Adrenal gland (tissue), 12 donors: Measurements from ENCODE around the gene RANGAP1. TPM values are rescaled to one million over a fixed set of nuclear protein-coding genes. Genes with fewer than 3 reads are reported as not detected.

Experiments
- DNase-seq, 7 donors: peaks; one replicate each; pipeline ENCODE4 v3.0.0-alpha.2; 2019 to 2020
- H3K27ac ChIP-seq, 5 donors: fragments of 200-600 bp; sonication (generic) in 4 of 5; 1 replicate in 3 of 5; 2 replicates in 2 of 5; pipeline versions ENCODE4 v1.5.1 to v1.8.0; 2016 to 2020; ENCODE audit warnings: mild to moderate bottlenecking in 1 of 5
- H3K27me3 ChIP-seq: fragments of 200-600 bp; 2 replicates; pipeline ENCODE4 v1.8.0; 2021
- H3K36me3 ChIP-seq, 2 donors: fragments of 200-600 bp; replicated peaks in 1 of 2; 1 replicate in 1 of 2; 2 replicates in 1 of 2; pipeline versions ENCODE4 v1.5.1 to v1.8.0; 2018 to 2022
- H3K4me1 ChIP-seq, 2 donors: fragments of 200-600 bp; replicated peaks in 1 of 2; 1 replicate in 1 of 2; 2 replicates in 1 of 2; pipeline versions ENCODE4 v1.5.1 to v1.8.0; 2018 to 2021
- H3K4me3 ChIP-seq, 4 donors: fragments of 200-600 bp; sonication (generic) in 3 of 4; one replicate each; pipeline ENCODE4 v1.5.1; 2016 to 2018
- H3K9me3 ChIP-seq, 3 donors: fragments of 200-600 bp; sonication (generic) in 1 of 3; replicated peaks in 1 of 3; 1 replicate in 2 of 3; 2 replicates in 1 of 3; pipeline versions ENCODE4 v1.5.1 to v1.8.0; 2016 to 2021
- CTCF ChIP-seq, 6 experiments: fragments of 450-650 bp in 4 of 6; fragments of 200-600 bp in 2 of 6; sonication (generic) in 1 of 6; IDR thresholded peaks; 1 replicate in 5 of 6; 2 replicates in 1 of 6; pipeline versions ENCODE4 v1.5.1 to v1.8.0; 2016 to 2021; ENCODE audit warnings: antibody characterized with exemption in 6 of 6, mild to moderate bottlenecking in 2 of 6, moderate library complexity in 1 of 6
- POLR2A ChIP-seq, 2 donors: fragments of 450-650 bp; IDR thresholded peaks; one replicate each; pipeline ENCODE4 v1.6.1; 2017; ENCODE audit warnings: antibody characterized with exemption in 2 of 2, mild to moderate bottlenecking in 2 of 2, moderate library complexity in 1 of 2
- WGBS, 4 donors: extraction: QIAGEN DNeasy Blood & Tissue Kit in 2 of 4; methylation state at CpG; one replicate each; pipeline versions ENCODE4 v1.1.5 to v1.1.7; 2013 to 2017; 5-methylcytosine and 5-hydroxymethylcytosine counted together
- intact Hi-C, 2 donors: fragments of 100-400 bp; cut with DNase I; formaldehyde crosslinking; loops; one replicate each; pipeline versions ENCODE4 v1.14.1 to v1.15.0; 2022 to 2023
- polyA plus RNA-seq, 3 donors: library from polyadenylated mRNA; stranded (reverse); fragments of 200-250 nt in 2 of 3; fragments of 350-450 nt in 1 of 3; fragmentation: Illumina TruSeq in 1 of 3; extraction: RNeasy Lipid Tissue Mini Kit (QIAGEN cat#74804) in 1 of 3; gene quantifications; one replicate each; pipeline ENCODE4 v1.2.3, GENCODE V29; 2013 to 2014
- total RNA-seq, 9 donors: library from RNA; depleted of rRNA in 4 of 9; stranded (reverse); fragments of >200 nt in 4 of 9; fragments of 120-200 nt in 1 of 9; fragmentation: NEBNext Ultra II Directional in 1 of 9; extraction: Animal tissue kit (Norgen Biotek cat#: 25700) in 1 of 9; gene quantifications; one replicate each; pipeline versions ENCODE4 v1.1.0 to v1.2.4, GENCODE V29; 2013 to 2023
- donor health status: healthy with polysubstance abuse.
- donor health status: Bipolar disorder and iron deficiency.
- donor health status: DM: yes; HTN: yes; CAD: no.
- donor health status: DM: no; HTN: no; CAD: no.
- donor health status: DM: no; HTN: no; CAD: no.
- donor health status: DM: yes; HTN: yes; CAD: no.

The RANGAP1 gene
- total and polyA plus RNA-seq, 12 donors, result 56.6 to 134 (median 76.7) TPM

GRCh38 chr22:41231369-41231768 is 54.6 kb downstream of the RANGAP1 start:
- Histone ChIP-seq H3K9me3 (no peaks in the 10 kb centered on the region), H3K27ac (peak overlapping the region in 1 of 5 donors; percentile 49), H3K4me3 (no peak overlapping the region), H3K27me3 (no peaks in the 10 kb centered on the region), H3K36me3 (peaks cover 0 to 19% of the 10 kb centered on the region in 2 donors), H3K4me1 (peaks cover 21 to 32% of the 10 kb centered on the region in 2 donors)
- intact Hi-C loops, result no loop called here
- WGBS, 4 donors, result 63 to 80% (median 77%) methylated on average over 6 to 7 of the region's 7 CpGs
- no peak for TF ChIP-seq POLR2A (IDR thresholded peaks at IDR 0.05)
- TF ChIP-seq CTCF (IDR thresholded peaks at IDR 0.05), result no peak
- no peak for DNase-seq

GRCh38 chr22:41230401-41230785 is 55.6 kb downstream of the RANGAP1 start:
- peaks cover 18 to 22% of the 10 kb centered on the region in 2 donors for H3K4me1 ChIP-seq
- H3K36me3 ChIP-seq, result peaks cover 0 to 29% of the 10 kb centered on the region in 2 donors
- intact Hi-C loops, result no loop called here

GRCh38 chr22:41229730-41230400 is 56.1 kb downstream of the RANGAP1 start:
- peak overlapping the region in 2 of 5 donors; percentile 30 to 65 for H3K27ac ChIP-seq
- H3K4me3 ChIP-seq, result no peak overlapping the region
- H3K36me3 ChIP-seq, result peaks cover 0 to 34% of the 10 kb centered on the region in 2 donors
- WGBS, 4 donors, result 68 to 88% (median 75%) methylated on average over 3 to 17 of the region's 17 CpGs
- H3K4me1 ChIP-seq, result peaks cover 13 to 17% of the 10 kb centered on the region in 2 donors
- intact Hi-C loops, result no loop called here
- no peaks in the 10 kb centered on the region for H3K9me3 ChIP-seq
- DNase-seq, result peak in 1 of 7 donors; percentile 46
- TF ChIP-seq POLR2A (IDR thresholded peaks at IDR 0.05) (no peak), CTCF (IDR thresholded peaks at IDR 0.05) (no peak)
- H3K27me3 ChIP-seq, result no peaks in the 10 kb centered on the region

More at GRCh38 chr22:41230401-41230785, 55.6 kb downstream of the RANGAP1 start:
- DNase-seq, result no peak
- no peak for TF ChIP-seq POLR2A (IDR thresholded peaks at IDR 0.05)
- no peak for TF ChIP-seq CTCF (IDR thresholded peaks at IDR 0.05)
- Histone ChIP-seq H3K27me3 (no peaks in the 10 kb centered on the region), H3K4me3 (no peak overlapping the region), H3K9me3 (no peaks in the 10 kb centered on the region), H3K27ac (peak overlapping the region in 2 of 5 donors; percentile 30 to 65)
- WGBS, 4 donors, result 85 to 93% (median 92%) methylated on average over 5 to 9 of the region's 9 CpGs

- intact Hi-C loops, result no loop called here
- no peak for TF ChIP-seq CTCF (IDR thresholded peaks at IDR 0.05)
- no peak for TF ChIP-seq POLR2A (IDR thresholded peaks at IDR 0.05)
- Histone ChIP-seq H3K36me3 (peaks cover 0 to 41% of the 10 kb centered on the region in 2 donors), H3K4me1 (peaks cover 12 to 13% of the 10 kb centered on the region in 2 donors), H3K9me3 (no peaks in the 10 kb centered on the region), H3K4me3 (no peak overlapping the region), H3K27ac (peak overlapping the region in 1 of 5 donors; percentile 65), H3K27me3 (no peaks in the 10 kb centered on the region)
- WGBS, 4 donors, result 79 to 83% (median 81%) methylated on average over 6 of the region's 6 CpGs
- DNase-seq, result peak in 2 of 7 donors; percentile 58 to 62
Observed at GRCh38 chr22:41229215-41229614, 56.8 kb downstream of the RANGAP1 start.
